Left kidney (tissue), 2 donors: Measurements from ENCODE around the gene CNTN2. TPM values are rescaled to one million over a fixed set of nuclear protein-coding genes. Genes with fewer than 3 reads are reported as not detected.

Experiments used
- DNase-seq: peaks from one replicate; pipeline ENCODE4 v3.0.0-alpha.2; 2013
- polyA plus RNA-seq: library from polyadenylated mRNA; unstranded; fragments of 120-200 nt; gene quantifications from one replicate; pipeline ENCODE4 v1.2.1, GENCODE V29; 2013; ENCODE audit not compliant: insufficient read length

Gene CNTN2
- polyA plus RNA-seq, 1 donor, result 0.95 TPM

DNA sequence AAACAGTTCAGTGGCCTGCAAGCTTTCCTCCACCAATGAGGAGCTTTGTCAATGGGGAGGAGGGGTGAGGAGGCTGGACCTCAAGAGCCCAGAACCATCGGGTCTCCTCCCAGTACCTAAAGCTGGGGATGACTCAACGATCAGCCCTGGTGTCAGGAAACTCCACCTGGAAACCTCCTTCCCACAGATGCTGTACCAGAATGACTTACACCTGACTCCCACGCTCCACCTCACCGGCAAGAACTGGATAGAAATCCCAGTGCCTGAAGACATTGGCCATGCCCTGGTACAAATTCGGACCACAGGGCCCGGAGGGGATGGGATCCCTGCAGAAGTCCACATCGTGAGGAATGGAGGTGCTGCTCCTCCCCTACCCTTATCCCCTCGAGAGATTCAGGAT, 29.9 kb downstream of the CNTN2 start:
- DNase-seq, result no peak

DNA sequence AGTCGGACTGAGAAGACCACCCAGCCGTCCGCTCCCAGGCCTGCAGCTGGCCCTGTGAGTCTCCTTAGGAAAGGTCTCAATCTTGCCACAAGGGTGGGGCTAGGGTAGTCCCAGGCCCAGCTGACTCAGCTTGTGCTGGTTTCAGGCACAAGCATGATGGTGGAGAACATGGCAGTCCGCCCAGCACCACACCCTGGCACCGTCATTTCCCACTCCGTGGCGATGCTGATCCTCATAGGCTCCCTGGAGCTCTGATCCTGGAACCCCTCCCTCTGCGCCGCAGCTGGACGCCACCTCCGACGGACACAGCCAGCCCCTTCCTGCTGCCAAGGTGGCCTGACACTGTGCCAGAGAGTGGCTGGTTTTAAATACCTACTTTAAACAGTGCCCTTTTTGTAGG, 30.5 kb downstream of the CNTN2 start:
- no peak for DNase-seq

DNA sequence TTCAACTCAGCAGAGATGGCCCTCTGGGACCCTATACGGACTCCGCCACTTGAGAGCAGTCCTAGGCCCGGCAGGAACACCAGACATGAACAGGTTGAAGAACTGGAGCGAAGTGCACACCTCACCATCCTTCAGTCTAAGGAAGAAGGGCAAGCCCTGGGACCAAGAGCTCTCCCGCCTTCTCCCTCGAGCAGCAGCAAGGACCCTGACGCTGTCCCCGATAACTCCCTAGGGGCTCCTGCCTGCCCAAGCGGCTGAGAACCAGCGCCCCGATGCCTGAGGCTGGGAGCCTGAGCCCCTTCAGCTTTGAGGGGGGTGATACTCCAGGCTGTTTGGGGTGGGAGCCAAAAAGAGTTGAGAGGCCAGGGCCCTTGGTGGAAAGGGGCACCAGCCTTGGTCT, 31.1 kb downstream of the CNTN2 start:
- DNase-seq, result no peak

DNA sequence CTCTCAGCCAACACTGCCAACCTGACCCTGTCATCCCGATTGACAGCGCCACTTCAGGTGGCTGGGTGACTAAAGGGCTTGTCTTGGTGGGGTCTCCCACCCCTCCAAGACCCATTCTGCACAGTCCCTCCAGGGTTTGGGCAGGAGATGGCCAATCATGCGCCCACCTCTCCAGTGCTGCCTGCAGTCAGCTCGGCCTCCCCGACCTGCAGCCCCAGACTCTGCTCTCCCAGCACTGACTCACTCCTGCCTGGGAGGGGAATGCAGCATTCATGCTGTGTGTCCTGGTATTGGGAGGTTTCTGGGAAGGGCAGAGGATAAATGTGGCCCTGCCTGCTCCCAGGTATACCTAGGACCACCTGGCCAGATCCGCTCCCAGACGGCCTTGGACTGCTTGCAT, 31.5 kb downstream of the CNTN2 start:
- DNase-seq, result no peak

DNA sequence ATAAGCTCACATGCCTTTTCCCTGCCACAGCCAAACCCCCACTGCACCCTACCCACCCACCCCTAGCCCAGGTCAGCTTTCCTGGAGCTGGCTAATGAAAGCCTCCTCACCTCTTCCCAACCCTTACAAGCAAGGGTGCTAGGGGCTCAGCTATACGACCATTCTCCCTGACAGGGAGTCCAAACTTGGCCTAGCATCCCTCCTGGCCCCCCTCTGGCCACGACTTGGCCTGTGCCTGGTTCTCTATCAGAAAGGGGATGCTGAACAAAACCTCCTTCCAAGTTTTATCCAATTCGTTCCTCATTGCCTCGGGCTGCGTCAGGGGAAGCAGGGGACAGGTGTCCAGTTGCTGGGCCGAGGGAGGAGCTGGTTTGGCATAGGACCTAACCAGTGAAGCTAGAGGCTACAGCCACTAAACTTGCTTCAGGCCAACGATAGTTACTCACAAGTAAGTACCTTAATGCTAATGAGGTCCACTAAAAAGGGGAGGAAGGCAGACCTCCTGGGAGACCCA, 32.7 kb downstream of the CNTN2 start:
- DNase-seq, result no peak

- no peak for DNase-seq
These were observed 33.3 kb downstream of the CNTN2 start for GRCh38 chr1:205076245-205076761.

DNA sequence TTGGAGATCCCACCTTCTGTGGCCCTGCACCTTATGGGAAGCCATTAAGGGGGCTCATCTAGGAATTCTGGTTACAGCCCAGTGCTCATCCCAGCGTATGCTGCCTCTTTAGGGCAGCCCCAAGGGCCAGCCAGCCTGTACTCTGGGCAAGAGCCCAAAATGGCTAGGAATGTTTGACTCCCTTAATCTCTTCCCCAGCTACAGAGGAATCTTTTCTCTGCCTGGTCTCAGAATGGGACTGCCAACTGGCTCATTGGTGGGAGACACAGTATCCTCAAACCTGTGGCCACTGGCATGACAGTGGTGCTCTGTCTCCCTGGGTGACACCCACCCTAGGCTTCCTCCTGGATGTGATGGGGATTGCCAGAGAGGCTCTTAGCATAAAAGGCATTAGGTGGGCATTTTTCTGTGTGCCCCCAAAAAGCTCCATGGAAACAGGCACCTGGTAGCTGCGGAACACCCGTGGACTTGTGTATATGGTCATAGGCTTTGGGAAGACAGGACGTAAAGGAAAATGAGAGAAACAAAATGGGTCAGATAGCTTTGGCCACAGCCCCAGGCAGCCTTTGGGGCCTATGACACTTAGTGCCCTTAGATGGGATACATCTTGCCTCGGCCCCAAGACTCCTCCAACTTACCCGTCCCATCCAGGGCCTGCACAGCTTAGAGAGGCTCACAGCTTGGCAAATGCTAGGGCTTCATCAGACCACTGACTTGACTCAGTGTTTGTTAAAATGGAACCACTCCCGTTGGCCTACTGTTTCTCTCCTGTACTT, 34.3 kb downstream of the CNTN2 start:
- DNase-seq, result no peak

- DNase-seq, result no peak
These were observed 34.9 kb downstream of the CNTN2 start for GRCh38 chr1:205077934-205078311.

DNA sequence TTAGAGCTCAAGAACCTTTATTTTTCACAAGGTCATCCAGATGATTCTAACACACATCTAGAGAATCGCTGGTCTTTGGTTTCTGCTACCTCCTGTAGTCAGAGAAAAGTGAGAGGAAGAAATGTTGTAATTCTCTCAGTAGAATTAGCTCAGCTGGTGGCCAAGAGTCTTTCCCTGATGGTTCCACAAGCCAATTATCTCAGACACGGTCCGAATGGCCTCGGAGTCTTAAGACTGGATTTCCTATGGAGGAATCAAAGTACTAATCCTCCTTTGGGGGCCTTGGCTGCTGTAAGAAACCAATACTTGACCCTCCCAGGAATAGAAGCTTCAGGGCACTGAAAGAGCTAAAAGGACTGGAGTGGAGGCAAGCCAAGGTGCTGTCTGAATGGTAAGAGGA, 39.4 kb downstream of the CNTN2 start:
- DNase-seq, result no peak

- no peak for DNase-seq
These were observed 41.3 kb downstream of the CNTN2 start, which contains the start of gene TMEM81 for GRCh38 chr1:205084360-205084759. TSS of gene TMEM81 (minus strand) at chr1:205084460. CDS start at chr1:205084320, 140 bp downstream.

- DNase-seq, result no peak
These were observed 45.3 kb downstream of the CNTN2 start for GRCh38 chr1:205088341-205088740.

DNA sequence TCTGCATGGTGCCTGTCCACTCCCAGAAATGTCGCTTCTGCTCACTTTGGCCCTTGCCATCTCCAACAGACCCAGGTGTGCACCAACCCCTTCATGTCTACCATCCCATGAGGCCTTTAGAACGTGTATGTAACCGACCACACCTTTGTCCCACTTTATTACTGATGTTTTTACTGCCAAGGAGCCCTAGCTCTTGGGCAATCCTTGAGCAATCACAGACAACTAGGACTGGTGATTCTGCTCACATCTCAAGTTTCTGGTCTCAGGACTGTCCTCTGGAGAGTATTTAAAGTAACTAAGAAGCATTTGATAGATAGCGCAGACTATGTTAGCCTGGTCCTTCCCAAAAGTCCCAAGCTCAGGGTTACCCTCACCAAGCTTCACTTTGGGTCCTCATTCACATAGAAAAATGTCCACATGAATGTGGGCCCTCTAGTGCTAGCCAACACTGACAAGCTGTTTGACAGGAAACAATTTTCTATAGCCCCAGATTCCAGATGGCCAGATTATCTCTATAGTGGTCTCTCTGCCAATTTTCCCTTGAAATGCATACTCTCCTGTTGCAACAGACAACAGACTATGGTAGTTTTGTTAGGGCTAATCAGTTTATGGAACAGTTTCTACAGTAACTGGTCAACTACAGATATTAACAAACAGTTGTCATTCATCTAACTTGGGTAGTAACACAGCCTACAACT, 48.2 kb downstream of the CNTN2 start:
- no peak for DNase-seq

DNA sequence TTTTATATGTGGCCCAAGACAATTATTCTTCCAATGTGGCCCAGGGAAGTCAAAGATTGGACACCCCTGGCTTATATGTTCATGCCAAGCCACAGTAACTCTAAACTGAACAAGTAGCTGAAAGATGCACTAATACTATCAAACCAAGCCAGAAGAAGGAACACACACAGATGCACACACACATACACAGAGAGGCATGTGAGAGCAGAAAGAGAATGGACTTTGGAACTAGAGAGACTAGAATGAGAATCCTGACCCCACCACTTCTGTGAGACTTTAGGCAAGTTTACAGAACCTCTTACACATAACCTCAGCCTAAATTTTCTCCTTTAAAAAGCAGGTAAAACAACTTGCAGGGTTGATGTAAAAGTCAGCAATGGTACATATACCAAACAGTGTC, 52.4 kb downstream of the CNTN2 start:
- no peak for DNase-seq

DNA sequence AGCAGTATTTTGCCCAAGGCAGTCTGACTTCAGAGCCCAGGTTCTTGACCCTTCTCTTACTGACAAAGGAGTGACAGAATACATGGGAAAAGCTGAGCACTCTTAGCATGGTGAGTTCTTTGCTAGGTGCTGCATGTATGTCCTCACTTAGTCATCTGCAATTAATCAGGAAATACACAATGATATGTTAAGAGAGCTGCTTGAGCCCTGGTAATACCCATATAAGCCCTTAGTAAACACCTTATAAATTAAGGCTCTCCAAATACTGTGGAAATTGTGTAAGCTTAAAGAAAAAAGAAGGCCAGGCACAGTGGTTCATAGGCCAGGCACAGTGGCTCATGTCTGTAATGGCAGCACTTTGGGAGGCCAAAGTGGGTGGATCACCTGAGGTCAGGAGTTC, 55.2 kb downstream of the CNTN2 start:
- DNase-seq, result no peak

GRCh38 chr1:205102404-205102803, 59.4 kb downstream of the CNTN2 start:
- no peak for DNase-seq

GRCh38 chr1:205107327-205107726, 64.3 kb downstream of the CNTN2 start:
- no peak for DNase-seq

GRCh38 chr1:205108464-205108863, 65.5 kb downstream of the CNTN2 start:
- no peak for DNase-seq

GRCh38 chr1:205109269-205109668, 66.3 kb downstream of the CNTN2 start:
- no peak for DNase-seq

GRCh38 chr1:205109711-205110110, 66.7 kb downstream of the CNTN2 start:
- DNase-seq, result no peak

DNA sequence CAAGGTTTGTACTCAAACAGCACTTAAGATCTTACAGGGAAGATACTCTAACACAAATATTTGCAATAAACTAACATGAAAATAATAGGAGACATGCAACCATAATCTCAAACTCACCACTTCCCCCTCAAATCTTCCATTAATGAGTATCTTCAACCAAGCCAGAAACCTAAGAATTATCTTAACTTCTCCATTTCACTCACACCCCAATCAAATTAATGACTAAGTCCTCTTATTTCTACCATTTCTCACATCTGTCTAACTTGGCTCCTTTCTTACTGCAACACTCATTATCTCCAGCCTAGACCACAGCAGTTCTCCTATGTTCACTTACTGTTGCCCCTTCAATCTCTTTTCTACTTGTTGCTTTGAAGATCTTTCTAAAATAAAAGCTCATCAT, 68.3 kb downstream of the CNTN2 start:
- DNase-seq, result no peak

GRCh38 chr1:205118752-205119151, 75.7 kb downstream of the CNTN2 start:
- DNase-seq, result no peak

- peak; percentile 95 for DNase-seq
These were observed 78.9 kb downstream of the CNTN2 start, which contains the start of gene RBBP5 for GRCh38 chr1:205121660-205122488. TSS of gene RBBP5 (minus strand) at chr1:205121978. CDS start at chr1:205121873, 105 bp downstream.
